SK-N-SH treated with all-trans-retinoic acid at 6 μM for 48 hours (cell line): Measurements from ENCODE around the gene UNC119B.

Experiments used
- ATAC-seq: fragments of 200-7000 bp; cut with Tn5 transposase; 3 replicates; pipeline ENCODE4 v1.9.1; 2020; ENCODE audit warnings: mild to moderate bottlenecking, moderate library complexity
- ARNTL ChIP-seq: fragments of 450-650 bp; formaldehyde crosslinking; IDR thresholded peaks from 2 replicates; pipeline ENCODE4 v1.5.0; 2020; ENCODE audit warnings: low read depth, mild to moderate bottlenecking, moderate library complexity, borderline replicate concordance
- BACH2 ChIP-seq: fragments of 250-450 bp; sonication (Bioruptor Pico); IDR thresholded peaks from 2 replicates; pipeline ENCODE4 v1.9.0; 2021; ENCODE audit warnings: mild to moderate bottlenecking, borderline replicate concordance
- CSDC2 ChIP-seq: fragments of 250-450 bp; sonication (Bioruptor Pico); IDR thresholded peaks from 2 replicates; pipeline ENCODE4 v1.5.0; 2020; ENCODE audit warnings: mild to moderate bottlenecking, moderate library complexity
- GLIS3 ChIP-seq: fragments of 250-450 bp; sonication (Bioruptor Pico); IDR thresholded peaks from 2 replicates; pipeline ENCODE4 v1.5.0; 2020; ENCODE audit warnings: mild to moderate bottlenecking, moderate library complexity
- ISL1 ChIP-seq: fragments of 250-450 bp; sonication (Bioruptor Pico); IDR thresholded peaks from 2 replicates; pipeline ENCODE4 v2.1.2; 2022; ENCODE audit warnings: mild to moderate bottlenecking, moderate library complexity
- OSR1 ChIP-seq: fragments of 250-450 bp; sonication (Bioruptor Pico); IDR thresholded peaks from 2 replicates; pipeline ENCODE4 v1.8.0; 2022; ENCODE audit warnings: moderate library complexity, mild to moderate bottlenecking, inconsistent platforms
- PPARA ChIP-seq: fragments of 250-450 bp; sonication (Bioruptor Pico); IDR thresholded peaks from 2 replicates; pipeline ENCODE4 v1.5.0; 2020; ENCODE audit warnings: mild to moderate bottlenecking, borderline replicate concordance
- RARB ChIP-seq: fragments of 250-450 bp; sonication (Bioruptor Pico); IDR thresholded peaks from 2 replicates; pipeline ENCODE4 v1.8.0; 2021; ENCODE audit warnings: mild to moderate bottlenecking, moderate library complexity
- SNAI2 ChIP-seq: fragments of 250-450 bp; sonication (Bioruptor Pico); IDR thresholded peaks from 2 replicates; pipeline ENCODE4 v1.5.0; 2020; ENCODE audit warnings: mild to moderate bottlenecking, moderate library complexity
- TCF4 ChIP-seq: fragments of 250-450 bp; sonication (Bioruptor Pico); IDR thresholded peaks from 2 replicates; pipeline ENCODE4 v1.8.0; 2021; ENCODE audit warnings: mild to moderate bottlenecking, moderate library complexity, borderline replicate concordance
- TOX ChIP-seq: fragments of 250-450 bp; sonication (Bioruptor Pico); IDR thresholded peaks from 2 replicates; pipeline ENCODE4 v1.8.0; 2021; ENCODE audit warnings: mild to moderate bottlenecking, moderate library complexity, borderline replicate concordance
- ZC3H10 ChIP-seq: fragments of 250-450 bp; sonication (Bioruptor Pico); IDR thresholded peaks from 2 replicates; pipeline ENCODE4 v1.5.1; 2021; ENCODE audit warnings: mild to moderate bottlenecking, moderate library complexity
- ZFP3 ChIP-seq: fragments of 250-450 bp; sonication (Bioruptor Pico); IDR thresholded peaks from 2 replicates; pipeline ENCODE4 v1.5.0; 2020; ENCODE audit warnings: mild to moderate bottlenecking, moderate library complexity
- ZFP30 ChIP-seq: fragments of 450-650 bp; formaldehyde crosslinking; IDR thresholded peaks from 2 replicates; pipeline ENCODE4 v1.5.0; 2022; ENCODE audit warnings: mild to moderate bottlenecking, moderate library complexity
- ZNF565 ChIP-seq: fragments of 450-650 bp; formaldehyde crosslinking; conservative IDR thresholded peaks from 2 replicates; pipeline ENCODE4 v1.5.0; 2020; ENCODE audit warnings: low read depth, mild to moderate bottlenecking, moderate library complexity
- ZNF70 ChIP-seq: fragments of 450-650 bp; formaldehyde crosslinking; IDR thresholded peaks from 2 replicates; pipeline ENCODE4 v1.5.0; 2020; ENCODE audit warnings: mild to moderate bottlenecking, moderate library complexity
- ZNF8 ChIP-seq: fragments of 450-650 bp; formaldehyde crosslinking; IDR thresholded peaks from 2 replicates; pipeline ENCODE4 v1.5.0; 2020; ENCODE audit warnings: mild to moderate bottlenecking, moderate library complexity
- TF ChIP-seq, protein P1 (sequence below): fragments of 250-450 bp; sonication (Bioruptor Pico); IDR thresholded peaks from 2 replicates; pipeline ENCODE4 v1.8.0; 2021; ENCODE audit warnings: low read depth, mild to moderate bottlenecking, moderate library complexity, borderline replicate concordance
- TF ChIP-seq, protein P2 (sequence below): fragments of 250-450 bp; sonication (Bioruptor Pico); IDR thresholded peaks from 2 replicates; pipeline ENCODE4 v1.5.0; 2020; ENCODE audit warnings: mild to moderate bottlenecking, moderate library complexity
- TF ChIP-seq, protein P3 (sequence below): fragments of 250-450 bp; sonication (Bioruptor Pico); IDR thresholded peaks from 2 replicates; pipeline ENCODE4 v1.8.0; 2020; ENCODE audit warnings: mild to moderate bottlenecking, moderate library complexity, borderline replicate concordance
- TF ChIP-seq, protein P4 (sequence below): fragments of 250-450 bp; sonication (Bioruptor Pico); IDR thresholded peaks from 2 replicates; pipeline ENCODE4 v1.5.1; 2021; ENCODE audit warnings: mild to moderate bottlenecking, moderate library complexity
- TF ChIP-seq, protein P5 (sequence below): fragments of 250-450 bp; sonication (Bioruptor Pico); IDR thresholded peaks from 2 replicates; pipeline ENCODE4 v1.5.1; 2020; ENCODE audit warnings: low read depth, mild to moderate bottlenecking, moderate library complexity

UNC119B gene

DNA sequence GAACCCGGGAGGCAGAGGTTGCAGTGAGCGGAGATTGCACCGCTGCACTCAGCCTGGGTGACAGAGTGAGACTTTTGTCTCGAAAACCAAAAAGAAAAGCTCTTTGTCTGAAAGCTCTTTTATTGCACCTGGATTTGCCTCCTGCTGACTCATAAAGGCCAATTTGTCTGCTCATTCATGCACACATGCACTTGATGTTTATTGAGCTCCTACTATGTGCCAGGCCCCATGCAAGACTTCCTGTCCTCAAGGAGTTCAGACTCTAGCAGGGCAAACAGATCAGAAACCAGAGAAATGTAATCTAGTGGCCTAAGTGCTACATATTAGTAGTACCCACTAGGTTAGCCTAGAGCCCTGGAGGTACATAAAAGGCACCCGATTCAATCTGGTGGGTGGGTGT is 39.6 kb upstream of the UNC119B start:
- no peak for ATAC-seq
- TF ChIP-seq ZNF565 (no peak), ZFP30 (CRISPR knock-in tag) (no peak), SNAI2 (CRISPR knock-in tag) (no peak), ZFP3 (CRISPR knock-in tag) (no peak), ARNTL (no peak), ZC3H10 (CRISPR knock-in tag) (no peak), TOX (no peak)
- TF ChIP-seq, protein P1, sequence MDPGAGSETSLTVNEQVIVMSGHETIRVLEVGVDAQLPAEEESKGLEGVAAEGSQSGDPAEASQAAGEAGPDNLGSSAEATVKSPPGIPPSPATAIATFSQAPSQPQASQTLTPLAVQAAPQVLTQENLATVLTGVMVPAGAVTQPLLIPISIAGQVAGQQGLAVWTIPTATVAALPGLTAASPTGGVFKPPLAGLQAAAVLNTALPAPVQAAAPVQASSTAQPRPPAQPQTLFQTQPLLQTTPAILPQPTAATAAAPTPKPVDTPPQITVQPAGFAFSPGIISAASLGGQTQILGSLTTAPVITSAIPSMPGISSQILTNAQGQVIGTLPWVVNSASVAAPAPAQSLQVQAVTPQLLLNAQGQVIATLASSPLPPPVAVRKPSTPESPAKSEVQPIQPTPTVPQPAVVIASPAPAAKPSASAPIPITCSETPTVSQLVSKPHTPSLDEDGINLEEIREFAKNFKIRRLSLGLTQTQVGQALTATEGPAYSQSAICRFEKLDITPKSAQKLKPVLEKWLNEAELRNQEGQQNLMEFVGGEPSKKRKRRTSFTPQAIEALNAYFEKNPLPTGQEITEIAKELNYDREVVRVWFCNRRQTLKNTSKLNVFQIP, result no peak
- TF ChIP-seq, protein P2, sequence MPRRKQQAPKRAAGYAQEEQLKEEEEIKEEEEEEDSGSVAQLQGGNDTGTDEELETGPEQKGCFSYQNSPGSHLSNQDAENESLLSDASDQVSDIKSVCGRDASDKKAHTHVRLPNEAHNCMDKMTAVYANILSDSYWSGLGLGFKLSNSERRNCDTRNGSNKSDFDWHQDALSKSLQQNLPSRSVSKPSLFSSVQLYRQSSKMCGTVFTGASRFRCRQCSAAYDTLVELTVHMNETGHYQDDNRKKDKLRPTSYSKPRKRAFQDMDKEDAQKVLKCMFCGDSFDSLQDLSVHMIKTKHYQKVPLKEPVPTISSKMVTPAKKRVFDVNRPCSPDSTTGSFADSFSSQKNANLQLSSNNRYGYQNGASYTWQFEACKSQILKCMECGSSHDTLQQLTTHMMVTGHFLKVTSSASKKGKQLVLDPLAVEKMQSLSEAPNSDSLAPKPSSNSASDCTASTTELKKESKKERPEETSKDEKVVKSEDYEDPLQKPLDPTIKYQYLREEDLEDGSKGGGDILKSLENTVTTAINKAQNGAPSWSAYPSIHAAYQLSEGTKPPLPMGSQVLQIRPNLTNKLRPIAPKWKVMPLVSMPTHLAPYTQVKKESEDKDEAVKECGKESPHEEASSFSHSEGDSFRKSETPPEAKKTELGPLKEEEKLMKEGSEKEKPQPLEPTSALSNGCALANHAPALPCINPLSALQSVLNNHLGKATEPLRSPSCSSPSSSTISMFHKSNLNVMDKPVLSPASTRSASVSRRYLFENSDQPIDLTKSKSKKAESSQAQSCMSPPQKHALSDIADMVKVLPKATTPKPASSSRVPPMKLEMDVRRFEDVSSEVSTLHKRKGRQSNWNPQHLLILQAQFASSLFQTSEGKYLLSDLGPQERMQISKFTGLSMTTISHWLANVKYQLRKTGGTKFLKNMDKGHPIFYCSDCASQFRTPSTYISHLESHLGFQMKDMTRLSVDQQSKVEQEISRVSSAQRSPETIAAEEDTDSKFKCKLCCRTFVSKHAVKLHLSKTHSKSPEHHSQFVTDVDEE (CRISPR knock-in tag), result no peak

DNA sequence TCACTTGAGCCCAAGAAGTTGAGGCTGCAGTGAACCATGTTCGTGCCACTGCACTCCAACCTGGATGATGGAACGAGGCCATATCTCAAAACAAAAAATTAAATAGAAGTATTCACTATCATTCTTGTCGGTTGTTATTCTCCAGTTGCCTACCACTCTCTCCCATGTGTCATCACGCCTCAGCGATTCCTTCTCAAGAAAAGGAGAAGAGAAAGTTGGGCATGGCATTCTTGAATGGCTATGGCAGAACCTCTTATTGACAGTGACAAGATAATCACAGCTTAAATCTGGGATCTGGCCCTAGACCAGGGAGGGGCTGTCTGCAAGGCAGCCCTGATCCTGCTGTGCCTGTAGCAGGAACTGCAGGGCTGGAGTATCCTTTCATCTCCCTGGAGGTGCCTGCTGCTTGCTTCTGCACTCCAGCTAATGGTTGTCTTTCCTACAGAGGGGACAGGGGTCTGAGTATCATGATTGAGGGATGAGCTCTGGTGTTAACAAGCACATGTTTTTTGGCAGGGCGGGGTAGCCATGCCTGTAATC is 36.1 kb upstream of the UNC119B start:
- ATAC-seq, result no peak
- TF ChIP-seq, protein P3, sequence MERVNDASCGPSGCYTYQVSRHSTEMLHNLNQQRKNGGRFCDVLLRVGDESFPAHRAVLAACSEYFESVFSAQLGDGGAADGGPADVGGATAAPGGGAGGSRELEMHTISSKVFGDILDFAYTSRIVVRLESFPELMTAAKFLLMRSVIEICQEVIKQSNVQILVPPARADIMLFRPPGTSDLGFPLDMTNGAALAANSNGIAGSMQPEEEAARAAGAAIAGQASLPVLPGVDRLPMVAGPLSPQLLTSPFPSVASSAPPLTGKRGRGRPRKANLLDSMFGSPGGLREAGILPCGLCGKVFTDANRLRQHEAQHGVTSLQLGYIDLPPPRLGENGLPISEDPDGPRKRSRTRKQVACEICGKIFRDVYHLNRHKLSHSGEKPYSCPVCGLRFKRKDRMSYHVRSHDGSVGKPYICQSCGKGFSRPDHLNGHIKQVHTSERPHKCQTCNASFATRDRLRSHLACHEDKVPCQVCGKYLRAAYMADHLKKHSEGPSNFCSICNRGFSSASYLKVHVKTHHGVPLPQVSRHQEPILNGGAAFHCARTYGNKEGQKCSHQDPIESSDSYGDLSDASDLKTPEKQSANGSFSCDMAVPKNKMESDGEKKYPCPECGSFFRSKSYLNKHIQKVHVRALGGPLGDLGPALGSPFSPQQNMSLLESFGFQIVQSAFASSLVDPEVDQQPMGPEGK, result no peak
- TF ChIP-seq, protein P1, result no peak
- TF ChIP-seq RARB (CRISPR knock-in tag) (no peak), ZFP30 (CRISPR knock-in tag) (no peak), ISL1 (CRISPR knock-in tag) (no peak), OSR1 (CRISPR knock-in tag) (no peak), ZNF70 (CRISPR knock-in tag) (no peak), ZNF8 (CRISPR knock-in tag) (no peak), TCF4 (CRISPR knock-in tag) (no peak), PPARA (CRISPR knock-in tag) (no peak), BACH2 (CRISPR knock-in tag) (no peak), GLIS3 (no peak), ARNTL (no peak), CSDC2 (CRISPR knock-in tag) (no peak), SNAI2 (CRISPR knock-in tag) (no peak), ZNF565 (no peak), ZFP3 (CRISPR knock-in tag) (no peak)
- TF ChIP-seq, protein P2 (CRISPR knock-in tag), result no peak
- TF ChIP-seq, protein P4, sequence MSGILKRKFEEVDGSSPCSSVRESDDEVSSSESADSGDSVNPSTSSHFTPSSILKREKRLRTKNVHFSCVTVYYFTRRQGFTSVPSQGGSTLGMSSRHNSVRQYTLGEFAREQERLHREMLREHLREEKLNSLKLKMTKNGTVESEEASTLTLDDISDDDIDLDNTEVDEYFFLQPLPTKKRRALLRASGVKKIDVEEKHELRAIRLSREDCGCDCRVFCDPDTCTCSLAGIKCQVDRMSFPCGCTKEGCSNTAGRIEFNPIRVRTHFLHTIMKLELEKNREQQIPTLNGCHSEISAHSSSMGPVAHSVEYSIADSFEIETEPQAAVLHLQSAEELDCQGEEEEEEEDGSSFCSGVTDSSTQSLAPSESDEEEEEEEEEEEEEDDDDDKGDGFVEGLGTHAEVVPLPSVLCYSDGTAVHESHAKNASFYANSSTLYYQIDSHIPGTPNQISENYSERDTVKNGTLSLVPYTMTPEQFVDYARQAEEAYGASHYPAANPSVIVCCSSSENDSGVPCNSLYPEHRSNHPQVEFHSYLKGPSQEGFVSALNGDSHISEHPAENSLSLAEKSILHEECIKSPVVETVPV, result no peak
- TF ChIP-seq, protein P5, sequence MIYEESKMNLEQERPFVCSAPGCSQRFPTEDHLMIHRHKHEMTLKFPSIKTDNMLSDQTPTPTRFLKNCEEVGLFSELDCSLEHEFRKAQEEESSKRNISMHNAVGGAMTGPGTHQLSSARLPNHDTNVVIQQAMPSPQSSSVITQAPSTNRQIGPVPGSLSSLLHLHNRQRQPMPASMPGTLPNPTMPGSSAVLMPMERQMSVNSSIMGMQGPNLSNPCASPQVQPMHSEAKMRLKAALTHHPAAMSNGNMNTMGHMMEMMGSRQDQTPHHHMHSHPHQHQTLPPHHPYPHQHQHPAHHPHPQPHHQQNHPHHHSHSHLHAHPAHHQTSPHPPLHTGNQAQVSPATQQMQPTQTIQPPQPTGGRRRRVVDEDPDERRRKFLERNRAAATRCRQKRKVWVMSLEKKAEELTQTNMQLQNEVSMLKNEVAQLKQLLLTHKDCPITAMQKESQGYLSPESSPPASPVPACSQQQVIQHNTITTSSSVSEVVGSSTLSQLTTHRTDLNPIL (CRISPR knock-in tag), result no peak
- TF ChIP-seq, all 23 proteins: peak for 0
